ENCODE data around the gene RBFOX2.

Gene RBFOX2

GRCh38 chr22:35731321-35731720 lies 297.3 kb downstream of the RBFOX2 start:
- no peak for TF ChIP-seq POLR2A (IDR thresholded peaks at IDR 0.05; ENCODE audit: low read depth, low read length)
- no peak for FAIRE-seq
- DNase-seq (ENCODE audit: insufficient read length, low spot score) = no peak

- FAIRE-seq = no peak
Measured at GRCh38 chr22:35729309-35729698, 299.3 kb downstream of the RBFOX2 start.

GRCh38 chr22:35728639-35729308 lies 299.9 kb downstream of the RBFOX2 start:
- TF ChIP-seq POLR2A (IDR thresholded peaks at IDR 0.05; ENCODE audit: low read depth, low read length) = no peak
- DNase-seq (ENCODE audit: insufficient read length, low spot score) (no peak), FAIRE-seq (no peak)

More at GRCh38 chr22:35729309-35729698, 299.3 kb downstream of the RBFOX2 start:
- no peak for DNase-seq (ENCODE audit: insufficient read length, low spot score)
- TF ChIP-seq POLR2A (IDR thresholded peaks at IDR 0.05; ENCODE audit: low read depth, low read length) = no peak

- no peak for DNase-seq (ENCODE audit: insufficient read length, low spot score)
- no peak for FAIRE-seq
- no peak for TF ChIP-seq POLR2A (IDR thresholded peaks at IDR 0.05; ENCODE audit: low read depth, low read length)
Measured at GRCh38 chr22:35727436-35727835, 301.2 kb downstream of the RBFOX2 start.

- no peak for DNase-seq (ENCODE audit: insufficient read length, low spot score)
Measured at GRCh38 chr22:35726933-35727332, 301.7 kb downstream of the RBFOX2 start.

GRCh38 chr22:35726398-35726797 lies 302.2 kb downstream of the RBFOX2 start:
- no peak for DNase-seq (ENCODE audit: insufficient read length, low spot score)
- no peak for TF ChIP-seq POLR2A (IDR thresholded peaks at IDR 0.05; ENCODE audit: low read depth, low read length)
- no peak for FAIRE-seq

More at GRCh38 chr22:35726933-35727332, 301.7 kb downstream of the RBFOX2 start:
- no peak for TF ChIP-seq POLR2A (IDR thresholded peaks at IDR 0.05; ENCODE audit: low read depth, low read length)
- FAIRE-seq = no peak

GRCh38 chr22:35725521-35725920 lies 303.1 kb downstream of the RBFOX2 start:
- DNase-seq (ENCODE audit: insufficient read length, low spot score) (no peak), FAIRE-seq (no peak)
- no peak for TF ChIP-seq POLR2A (IDR thresholded peaks at IDR 0.05; ENCODE audit: low read depth, low read length)

- no peak for TF ChIP-seq POLR2A (IDR thresholded peaks at IDR 0.05; ENCODE audit: low read depth, low read length)
- FAIRE-seq (no peak), DNase-seq (ENCODE audit: insufficient read length, low spot score) (no peak)
Measured at GRCh38 chr22:35721960-35722359, 306.7 kb downstream of the RBFOX2 start.

GRCh38 chr22:35719212-35719875 lies 309.3 kb downstream of the RBFOX2 start:
- TF ChIP-seq POLR2A (IDR thresholded peaks at IDR 0.05; ENCODE audit: low read depth, low read length) = no peak
- FAIRE-seq = no peak
- DNase-seq (ENCODE audit: insufficient read length, low spot score) = no peak

GRCh38 chr22:35717572-35717971 lies 311.1 kb downstream of the RBFOX2 start, which contains the start of gene APOL5:
TSS of gene APOL5 (plus strand) at chr22:35717872. CDS start at chr22:35717872, 0 bp downstream.
- no peak for DNase-seq (ENCODE audit: insufficient read length, low spot score)
- TF ChIP-seq POLR2A (IDR thresholded peaks at IDR 0.05; ENCODE audit: low read depth, low read length) = no peak
- no peak for FAIRE-seq

GRCh38 chr22:35712672-35713071 lies 316.0 kb downstream of the RBFOX2 start:
- DNase-seq (ENCODE audit: insufficient read length, low spot score) (no peak), FAIRE-seq (no peak)
- no peak for TF ChIP-seq POLR2A (IDR thresholded peaks at IDR 0.05; ENCODE audit: low read depth, low read length)

GRCh38 chr22:35711336-35711735 lies 317.3 kb downstream of the RBFOX2 start:
- FAIRE-seq (no peak), DNase-seq (ENCODE audit: insufficient read length, low spot score) (no peak)
- no peak for TF ChIP-seq POLR2A (IDR thresholded peaks at IDR 0.05; ENCODE audit: low read depth, low read length)

GRCh38 chr22:35708917-35709316 lies 319.7 kb downstream of the RBFOX2 start:
- no peak for FAIRE-seq
- no peak for DNase-seq (ENCODE audit: insufficient read length, low spot score)
- no peak for TF ChIP-seq POLR2A (IDR thresholded peaks at IDR 0.05; ENCODE audit: low read depth, low read length)

GRCh38 chr22:35708453-35708852 lies 320.2 kb downstream of the RBFOX2 start:
- DNase-seq (ENCODE audit: insufficient read length, low spot score) (no peak), FAIRE-seq (no peak)
- no peak for TF ChIP-seq POLR2A (IDR thresholded peaks at IDR 0.05; ENCODE audit: low read depth, low read length)

GRCh38 chr22:35705141-35705540 lies 323.5 kb downstream of the RBFOX2 start:
- DNase-seq (ENCODE audit: insufficient read length, low spot score) (peak; percentile 26), FAIRE-seq (no peak)
- no peak for TF ChIP-seq POLR2A (IDR thresholded peaks at IDR 0.05; ENCODE audit: low read depth, low read length)
